GM18520 (cell line): ENCODE results near the gene IRF2.

Source experiments
- ATAC-seq: cut with Tn5 transposase; IDR thresholded peaks from one replicate; pipeline ENCODE4 v1.9.1; 2021; ENCODE audit not compliant: unreplicated experiment

IRF2 gene

DNA sequence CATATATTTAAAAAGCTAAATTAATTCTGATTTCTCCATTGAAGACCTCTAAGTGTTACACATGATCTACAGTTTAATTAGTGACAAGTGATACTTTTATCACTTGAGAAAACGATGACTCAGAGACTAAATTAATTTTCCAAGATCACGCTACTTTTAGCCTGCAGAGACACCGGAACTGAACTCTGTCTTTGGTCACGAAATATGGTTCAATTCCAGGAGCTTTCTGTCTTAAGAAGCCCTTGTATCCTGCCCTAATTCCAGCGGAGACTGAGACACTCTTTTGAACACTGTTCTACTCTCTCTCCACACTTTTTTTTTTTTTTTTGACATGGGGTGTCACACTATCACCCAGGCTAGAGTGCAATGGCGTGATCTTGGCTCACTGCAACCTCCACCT is 63.6 kb downstream of the IRF2 start:
- ATAC-seq, result no peak

- ATAC-seq, result no peak
Observed at GRCh38 chr4:184409911-184410692, 64.2 kb downstream of the IRF2 start.

GRCh38 chr4:184409502-184409901 is 64.8 kb downstream of the IRF2 start:
- no peak for ATAC-seq

DNA sequence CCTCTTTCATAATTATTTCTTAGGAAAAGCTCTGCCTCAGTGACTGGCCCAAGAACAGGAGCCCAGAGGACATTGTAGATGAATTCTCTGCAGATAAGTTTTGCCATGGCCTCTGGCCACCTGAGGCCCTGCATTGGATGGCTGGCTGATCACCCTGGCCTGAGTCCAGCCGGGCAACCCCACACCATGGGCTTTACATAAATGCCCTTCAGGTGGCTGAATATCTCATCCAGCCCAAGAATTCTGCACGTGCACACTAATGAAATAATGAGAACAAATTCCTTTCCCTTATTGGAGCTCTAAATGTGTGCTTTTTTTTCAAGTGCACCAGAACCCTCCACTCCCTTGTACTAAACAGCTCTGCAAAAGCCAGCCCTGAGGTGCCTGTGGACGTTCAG is 65.7 kb downstream of the IRF2 start:
- no peak for ATAC-seq

DNA sequence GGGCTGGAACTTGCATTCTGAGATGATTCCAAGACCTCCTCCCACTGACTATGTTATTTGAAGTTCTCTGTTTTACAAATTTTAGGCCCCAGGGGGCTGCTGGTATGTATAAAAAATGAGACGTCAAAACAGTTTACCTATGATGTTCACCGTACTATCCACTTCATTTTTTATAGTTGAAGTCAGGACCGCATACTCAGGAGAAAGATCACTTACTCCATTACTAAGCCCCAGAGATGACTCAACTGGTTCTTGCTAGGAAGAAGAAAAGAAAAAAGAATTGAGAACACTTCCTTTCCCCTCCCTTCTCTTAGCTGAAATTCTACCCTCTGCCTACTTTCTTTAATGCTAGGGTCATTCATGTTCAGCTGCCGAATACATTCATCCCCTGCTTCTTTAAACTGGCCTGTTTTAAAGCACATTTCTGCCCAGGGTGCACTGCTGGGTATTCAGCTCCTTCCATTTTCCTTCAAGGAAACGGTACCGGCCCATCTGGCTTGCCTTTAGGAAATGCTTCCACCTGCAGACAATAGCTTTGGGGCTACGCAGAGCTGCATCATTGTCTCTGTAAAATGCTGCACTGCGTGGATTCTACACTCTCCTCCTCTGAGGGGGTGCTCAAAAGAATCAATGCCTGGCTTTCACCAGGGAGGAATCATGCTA is 66.2 kb downstream of the IRF2 start:
- no peak for ATAC-seq

DNA sequence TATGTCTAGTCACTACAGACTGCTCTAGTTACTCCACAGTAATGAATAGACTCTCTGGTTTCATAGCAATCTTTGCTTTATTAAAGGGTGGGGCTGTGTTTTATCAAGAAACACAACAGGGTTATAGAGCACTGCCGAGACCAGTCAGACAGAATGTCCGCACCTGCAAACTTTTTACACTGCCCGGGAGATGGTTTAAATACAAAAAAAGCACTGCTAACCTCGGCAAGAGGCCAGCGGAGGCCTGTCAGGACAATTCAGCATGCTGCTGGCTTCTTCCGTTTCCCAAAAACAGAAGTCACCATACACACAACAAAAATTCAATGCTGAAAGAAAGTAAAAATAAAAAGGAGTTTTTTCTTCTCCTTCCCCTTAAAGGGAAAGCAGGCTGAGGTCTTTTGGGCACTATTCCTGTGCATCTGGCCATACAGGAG is 67.4 kb downstream of the IRF2 start:
- no peak for ATAC-seq

DNA sequence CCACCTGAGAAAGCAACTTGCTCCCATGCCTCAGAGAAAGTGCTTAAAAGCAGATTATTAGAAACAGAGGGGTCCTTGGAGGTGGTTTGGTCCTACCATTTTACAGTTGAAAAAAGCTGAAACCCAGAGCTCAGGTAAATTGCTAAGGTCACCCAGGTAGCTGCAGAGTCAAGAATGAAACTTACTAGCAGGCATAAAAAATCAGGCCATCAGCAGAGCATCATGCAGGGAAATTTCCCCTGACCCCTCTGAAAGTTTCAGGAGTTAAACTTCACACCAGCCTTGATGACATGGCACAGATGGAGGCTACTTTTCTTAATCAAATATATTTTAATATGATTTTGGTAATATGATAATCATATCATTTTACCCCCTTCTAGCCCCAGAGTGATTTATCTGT is 70.3 kb downstream of the IRF2 start:
- ATAC-seq, result no peak

DNA sequence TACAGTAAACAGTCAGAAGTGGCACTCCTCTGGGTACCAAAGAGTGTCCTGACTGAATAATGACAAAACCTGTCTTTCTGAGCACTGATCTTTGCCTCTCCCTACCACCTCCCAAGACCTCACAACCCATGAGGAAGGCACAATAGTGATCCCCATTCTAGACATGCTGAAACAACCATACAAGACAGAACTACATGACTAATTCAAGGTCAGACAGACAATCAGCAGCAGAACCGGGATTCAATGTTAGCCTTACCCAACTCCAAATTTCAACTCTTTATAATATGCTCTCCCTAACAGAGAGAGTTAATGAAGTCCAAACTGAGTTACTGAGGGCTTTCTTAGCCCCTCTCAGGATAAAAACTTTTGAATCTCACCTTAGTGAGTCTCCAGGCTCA is 71.0 kb downstream of the IRF2 start:
- no peak for ATAC-seq

DNA sequence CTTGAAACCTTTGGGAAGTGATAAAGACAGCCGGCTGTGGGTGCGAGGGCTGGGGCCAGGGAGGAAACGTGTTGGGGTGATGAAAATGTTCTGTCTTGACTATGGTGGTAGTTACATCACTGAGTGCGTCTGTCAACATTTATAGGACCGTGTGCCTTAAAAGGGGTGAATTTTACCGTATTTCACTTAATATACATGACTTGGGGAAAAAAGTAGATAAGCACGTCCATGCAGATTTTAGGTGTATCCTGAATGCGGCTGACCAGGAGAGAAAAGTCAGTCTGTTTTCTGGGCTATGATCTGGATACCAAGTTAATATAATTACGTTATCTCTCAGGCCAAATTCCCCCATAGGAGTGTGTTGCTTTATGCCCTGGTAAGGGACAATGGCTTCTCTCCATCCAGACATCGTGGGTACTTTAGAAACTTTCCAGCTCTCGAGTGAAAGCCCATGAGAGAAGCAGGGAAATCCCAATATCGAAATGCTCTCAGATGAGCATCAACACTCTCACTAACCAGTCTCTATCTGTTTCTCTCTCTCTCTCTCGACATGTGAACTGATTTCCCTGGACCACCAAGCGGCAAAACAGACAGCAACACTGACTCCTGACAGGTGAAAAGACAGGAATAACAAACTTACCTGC is 71.5 kb downstream of the IRF2 start:
- ATAC-seq, result no peak

DNA sequence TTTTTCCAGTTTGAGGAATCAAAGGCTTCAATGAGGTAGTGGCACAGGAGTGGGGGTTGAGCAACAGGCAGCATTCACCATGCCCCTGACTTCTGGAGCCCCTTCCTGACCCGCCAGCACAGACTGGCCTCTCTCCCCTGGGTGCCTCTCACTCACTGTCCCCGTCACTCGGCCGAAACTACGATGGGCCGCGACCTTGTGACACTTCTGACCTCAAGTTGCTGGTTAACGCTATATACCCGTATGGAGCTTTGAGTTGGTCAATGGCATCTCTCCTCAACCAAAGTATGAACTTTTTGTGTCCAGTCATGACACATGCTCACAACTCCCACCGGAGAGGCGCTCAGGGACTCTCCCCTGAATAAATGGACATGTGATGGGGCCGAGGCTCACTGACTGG is 72.1 kb downstream of the IRF2 start:
- no peak for ATAC-seq

- ATAC-seq, result no peak
Observed at GRCh38 chr4:184401397-184402171, 72.8 kb downstream of the IRF2 start.

DNA sequence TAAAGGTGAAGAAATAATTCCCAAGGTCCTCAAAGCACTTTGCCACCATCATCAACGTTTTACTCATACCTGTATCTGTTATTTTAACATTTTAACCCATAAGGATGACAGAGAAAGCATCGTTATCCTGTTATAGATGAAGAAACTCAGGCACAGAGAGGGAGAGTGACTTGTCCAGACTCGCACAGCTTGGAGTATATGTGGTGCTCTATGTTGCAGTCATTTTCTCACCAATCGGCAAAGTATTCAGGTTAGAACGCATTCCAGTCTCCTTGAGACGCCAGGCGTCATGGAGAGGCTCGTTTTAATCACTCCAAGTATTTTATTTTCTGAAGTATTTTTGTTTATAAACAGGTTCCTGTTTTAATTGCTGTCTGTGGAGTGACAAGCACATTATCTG is 73.5 kb downstream of the IRF2 start:
- no peak for ATAC-seq

GRCh38 chr4:184400375-184400870 is 73.9 kb downstream of the IRF2 start:
- no peak for ATAC-seq

DNA sequence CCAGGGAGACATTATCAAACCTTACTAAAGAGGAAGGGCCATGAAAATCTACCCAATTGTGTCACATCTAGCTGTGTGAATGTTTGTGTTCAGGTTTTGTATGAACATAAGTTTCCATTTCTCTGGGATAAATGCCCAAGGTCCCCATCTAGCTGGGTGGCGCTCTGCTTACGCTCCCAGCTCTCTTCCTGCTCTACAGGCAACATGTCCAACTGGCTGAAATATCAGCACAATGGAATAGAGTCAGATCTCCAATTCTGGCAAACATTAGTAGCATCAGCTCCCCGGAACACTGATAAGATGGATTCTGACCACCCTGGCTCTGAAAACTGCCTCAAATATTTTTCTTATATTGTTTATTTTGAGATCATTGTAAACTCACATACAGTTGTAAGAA is 74.8 kb downstream of the IRF2 start:
- ATAC-seq, result no peak

GRCh38 chr4:184398741-184399511 is 75.4 kb downstream of the IRF2 start:
- ATAC-seq, result no peak

GRCh38 chr4:184397516-184398163 is 76.7 kb downstream of the IRF2 start:
- no peak for ATAC-seq

DNA sequence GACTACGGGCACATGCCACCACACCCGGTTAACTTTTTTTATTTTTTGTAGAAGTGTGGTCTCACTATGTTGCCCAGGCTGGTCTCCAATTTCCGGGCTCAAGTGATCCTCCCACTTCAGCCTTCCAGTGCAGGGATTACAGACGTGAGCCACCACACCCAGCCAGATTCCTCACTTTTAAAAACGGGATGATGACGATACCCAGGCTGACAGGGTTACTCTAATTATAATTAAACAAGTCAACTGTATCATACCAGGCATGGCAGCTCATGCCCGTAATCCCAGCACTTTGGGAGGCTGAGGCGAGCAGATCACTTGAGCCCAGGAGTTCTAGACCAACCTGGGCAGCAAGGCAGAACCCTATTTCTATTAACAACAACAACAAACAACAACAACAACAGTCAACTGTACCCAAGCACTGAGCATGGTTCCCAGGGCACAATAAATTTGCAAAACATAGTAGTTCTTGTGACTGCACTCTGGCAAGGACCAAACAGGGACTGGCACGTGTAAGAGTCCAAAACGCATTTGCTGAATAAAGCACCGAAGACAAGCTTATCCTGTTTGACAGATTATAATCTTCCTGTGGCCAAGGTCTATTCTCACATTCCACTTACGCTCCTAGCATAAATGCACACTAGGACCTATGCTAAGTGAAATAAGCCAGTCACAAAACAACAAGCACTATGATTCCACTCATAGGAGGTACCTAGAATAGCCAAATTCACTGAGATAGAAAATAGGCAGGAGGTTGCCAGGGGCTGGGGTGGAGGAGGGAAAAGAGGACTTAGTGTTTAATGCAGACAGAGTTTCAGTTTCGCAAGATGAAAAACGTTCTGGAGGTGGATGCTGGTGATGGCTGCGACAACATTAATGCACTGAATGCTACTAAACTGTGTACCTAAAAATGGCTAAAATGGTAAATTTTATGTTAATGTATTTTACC is 77.5 kb downstream of the IRF2 start:
- no peak for ATAC-seq

GRCh38 chr4:184395971-184396391 is 78.4 kb downstream of the IRF2 start:
- ATAC-seq, result peak; percentile 78

- ATAC-seq, result no peak
Observed at GRCh38 chr4:184395451-184395917, 78.9 kb downstream of the IRF2 start.
